ENCODE data around the gene DCN.

DCN gene

GRCh38 chr12:91222746-91223145 lies 40.1 kb upstream of the DCN start:
- TF ChIP-seq POLR2AphosphoS5 (IDR thresholded peaks at IDR 0.05; ENCODE audit: low read depth, low read length): no peak
- TF ChIP-seq TAF1 (IDR thresholded peaks at IDR 0.05; ENCODE audit: borderline replicate concordance, insufficient read depth, low read length): no peak

- TF ChIP-seq TAF1 (IDR thresholded peaks at IDR 0.05; ENCODE audit: borderline replicate concordance, insufficient read depth, low read length) (no peak), REST (IDR thresholded peaks at IDR 0.05; ENCODE audit: insufficient read depth in 1 of 2, low read depth in 2 of 2, low read length in 2 of 2) (no peak), POLR2AphosphoS5 (IDR thresholded peaks at IDR 0.05; ENCODE audit: low read depth, low read length) (no peak), SIN3A (IDR thresholded peaks at IDR 0.05; ENCODE audit: borderline replicate concordance, insufficient read depth, low read length) (no peak), FOXP2 (optimal IDR thresholded peaks at IDR 0.05; ENCODE audit: borderline replicate concordance, extremely low read depth, extremely low read length, insufficient read depth) (no peak)
Measured at GRCh38 chr12:91219919-91220318, 37.3 kb upstream of the DCN start.

GRCh38 chr12:91219511-91219910 lies 36.9 kb upstream of the DCN start:
- no peak for TF ChIP-seq POLR2AphosphoS5 (IDR thresholded peaks at IDR 0.05; ENCODE audit: low read depth, low read length)
- TF ChIP-seq SIN3A (IDR thresholded peaks at IDR 0.05; ENCODE audit: borderline replicate concordance, insufficient read depth, low read length): no peak

GRCh38 chr12:91216871-91217270 lies 34.3 kb upstream of the DCN start:
- TF ChIP-seq REST (IDR thresholded peaks at IDR 0.05; ENCODE audit: insufficient read depth in 1 of 2, low read depth in 2 of 2, low read length in 2 of 2): no peak
- TF ChIP-seq POLR2AphosphoS5 (IDR thresholded peaks at IDR 0.05; ENCODE audit: low read depth, low read length): no peak
- no peak for TF ChIP-seq SIN3A (IDR thresholded peaks at IDR 0.05; ENCODE audit: borderline replicate concordance, insufficient read depth, low read length)
- TF ChIP-seq TAF1 (IDR thresholded peaks at IDR 0.05; ENCODE audit: borderline replicate concordance, insufficient read depth, low read length): no peak
- no peak for TF ChIP-seq FOXP2 (optimal IDR thresholded peaks at IDR 0.05; ENCODE audit: borderline replicate concordance, extremely low read depth, extremely low read length, insufficient read depth)

GRCh38 chr12:91215940-91216454 lies 33.4 kb upstream of the DCN start:
- TF ChIP-seq SIN3A (IDR thresholded peaks at IDR 0.05; ENCODE audit: borderline replicate concordance, insufficient read depth, low read length): no peak

- no peak for TF ChIP-seq POLR2AphosphoS5 (IDR thresholded peaks at IDR 0.05; ENCODE audit: low read depth, low read length)
- TF ChIP-seq FOXP2 (optimal IDR thresholded peaks at IDR 0.05; ENCODE audit: borderline replicate concordance, extremely low read depth, extremely low read length, insufficient read depth): no peak
- TF ChIP-seq SIN3A (IDR thresholded peaks at IDR 0.05; ENCODE audit: borderline replicate concordance, insufficient read depth, low read length): no peak
- no peak for TF ChIP-seq REST (IDR thresholded peaks at IDR 0.05; ENCODE audit: insufficient read depth in 1 of 2, low read depth in 2 of 2, low read length in 2 of 2)
- no peak for TF ChIP-seq TAF1 (IDR thresholded peaks at IDR 0.05; ENCODE audit: borderline replicate concordance, insufficient read depth, low read length)
Measured at GRCh38 chr12:91211866-91212265, 29.2 kb upstream of the DCN start.

- TF ChIP-seq POLR2AphosphoS5 (IDR thresholded peaks at IDR 0.05; ENCODE audit: low read depth, low read length) (no peak), SIN3A (IDR thresholded peaks at IDR 0.05; ENCODE audit: borderline replicate concordance, insufficient read depth, low read length) (no peak), REST (IDR thresholded peaks at IDR 0.05; ENCODE audit: insufficient read depth in 1 of 2, low read depth in 2 of 2, low read length in 2 of 2) (no peak), FOXP2 (optimal IDR thresholded peaks at IDR 0.05; ENCODE audit: borderline replicate concordance, extremely low read depth, extremely low read length, insufficient read depth) (no peak), TAF1 (IDR thresholded peaks at IDR 0.05; ENCODE audit: borderline replicate concordance, insufficient read depth, low read length) (no peak)
Measured at GRCh38 chr12:91210618-91211017, 28.0 kb upstream of the DCN start.
